Karpas-422 (cell line): ENCODE results near the gene TPD52L1. TPM values are rescaled to one million over a fixed set of nuclear protein-coding genes. Genes with fewer than 3 reads are reported as not detected.

Source experiments
- DNase-seq: peaks from one replicate; pipeline ENCODE4 v3.0.0-alpha.2; 2015
- H2AFZ ChIP-seq: fragments of 200-600 bp; sonication (generic); 2 replicates; pipeline ENCODE4 v1.6.1; 2014; ENCODE audit warnings: antibody characterized with exemption, low read length, mixed read lengths
- H3K27ac ChIP-seq: fragments of 200-600 bp; sonication (generic); 2 replicates; pipeline ENCODE4 v1.5.1; 2014; ENCODE audit warnings: mild to moderate bottlenecking, low read length, moderate library complexity
- H3K27me3 ChIP-seq: fragments of 200-600 bp; sonication (generic); 2 replicates; pipeline ENCODE4 v1.6.1; 2014; ENCODE audit warnings: low read length, mixed read lengths
- H3K36me3 ChIP-seq: fragments of 200-600 bp; sonication (generic); 2 replicates; pipeline ENCODE4 v1.6.1; 2014; ENCODE audit warnings: low read length, mixed read lengths; ENCODE audit not compliant: insufficient read depth
- H3K4me1 ChIP-seq: fragments of 200-600 bp; sonication (generic); 2 replicates; pipeline ENCODE4 v1.6.1; 2014; ENCODE audit warnings: mild to moderate bottlenecking, low read length, mixed read lengths
- H3K4me2 ChIP-seq: fragments of 200-600 bp; sonication (generic); 2 replicates; pipeline ENCODE4 v1.6.1; 2014; ENCODE audit warnings: low read length, low read depth, mild to moderate bottlenecking; ENCODE audit not compliant: poor library complexity, severe bottlenecking
- H3K4me3 ChIP-seq: fragments of 200-600 bp; sonication (generic); 2 replicates; pipeline ENCODE4 v1.5.1; 2014; ENCODE audit warnings: mild to moderate bottlenecking, antibody characterized with exemption, low read length, mixed read lengths
- H3K79me2 ChIP-seq: fragments of 200-600 bp; sonication (generic); 2 replicates; pipeline ENCODE4 v1.6.1; 2014; ENCODE audit warnings: mild to moderate bottlenecking, low read length, mixed read lengths
- H3K9ac ChIP-seq: fragments of 200-600 bp; sonication (generic); 2 replicates; pipeline ENCODE4 v1.6.0; 2014; ENCODE audit warnings: low read length
- H3K9me2 ChIP-seq: fragments of 200-600 bp; sonication (generic), shearing (Covaris generic); replicated peaks from 2 replicates; pipeline ENCODE4 v1.6.0; 2014; ENCODE audit warnings: mild to moderate bottlenecking, low read length, moderate library complexity; ENCODE audit not compliant: insufficient read depth
- H3K9me3 ChIP-seq: fragments of 300-700, 200-600 bp; sonication (generic); 2 replicates; pipeline ENCODE4 v1.6.1; 2014; ENCODE audit warnings: low read length, mixed read lengths
- H4K20me1 ChIP-seq: fragments of 200-600 bp; sonication (generic); 2 replicates; pipeline ENCODE4 v1.6.1; 2014; ENCODE audit warnings: mild to moderate bottlenecking, antibody characterized with exemption, low read length, low read depth; ENCODE audit not compliant: insufficient read depth
- total RNA-seq: library from RNA; depleted of rRNA; stranded (reverse); fragments of >200 nt; shearing (Covaris generic); gene quantifications from 2 replicates; pipeline ENCODE4 v1.2.3, GENCODE V29; 2014; ENCODE audit warnings: low replicate concordance

The TPD52L1 gene
- total RNA-seq, 1 experiment from 2014 or later = not detected

DNA sequence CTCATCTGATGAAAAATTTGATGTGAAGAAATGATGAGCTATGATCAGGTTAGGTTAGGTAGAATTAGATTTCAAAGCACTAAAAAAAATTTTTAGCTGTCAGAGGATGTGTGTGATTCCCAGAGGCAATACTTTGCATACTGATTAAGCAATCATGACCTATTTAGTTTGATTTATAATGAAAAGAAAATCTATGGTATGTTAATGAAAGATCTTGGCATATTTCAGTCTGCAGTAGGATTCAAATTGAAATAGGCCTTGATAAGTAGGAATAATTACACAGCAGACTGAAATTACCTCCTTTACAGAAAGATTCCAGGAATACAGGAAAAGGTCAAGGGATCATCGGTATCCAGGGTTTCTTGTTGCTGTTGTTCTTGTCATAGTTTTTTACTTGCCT, 78.9 kb downstream of the TPD52L1 start:
- Histone ChIP-seq H3K9ac (no peak overlapping the region), H3K36me3 (no peaks in the 10 kb centered on the region), H3K9me3 (no peaks in the 10 kb centered on the region), H3K79me2 (no peaks in the 10 kb centered on the region), H3K9me2 (no peaks in the 10 kb centered on the region), H3K4me1 (no peaks in the 10 kb centered on the region), H3K27ac (no peak overlapping the region), H2AFZ (no peak overlapping the region), H3K4me2 (no peak overlapping the region), H3K4me3 (no peak overlapping the region), H4K20me1 (no peaks in the 10 kb centered on the region), H3K27me3 (no peaks in the 10 kb centered on the region)
- no peak for DNase-seq

DNA sequence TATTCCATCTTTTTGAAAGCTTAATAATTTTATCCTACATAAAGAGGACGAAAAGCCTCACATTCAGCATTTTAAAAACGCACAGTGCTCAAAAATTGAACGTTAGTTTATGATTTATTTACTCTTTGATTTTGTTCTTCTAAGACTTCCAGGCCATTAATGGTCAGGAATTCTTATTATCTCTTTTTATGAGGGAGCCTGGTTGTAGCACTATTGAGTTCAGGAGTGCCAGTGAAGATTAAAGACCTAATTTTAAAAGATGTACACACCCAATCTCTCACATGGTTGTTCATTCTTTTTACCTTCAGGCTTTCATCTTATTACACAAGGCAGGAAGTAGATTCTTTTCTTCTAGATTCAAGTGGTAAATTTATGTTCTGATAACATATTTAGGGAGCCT, 79.6 kb downstream of the TPD52L1 start:
- Histone ChIP-seq H3K79me2 (no peaks in the 10 kb centered on the region), H4K20me1 (no peaks in the 10 kb centered on the region), H3K27me3 (no peaks in the 10 kb centered on the region)

DNA sequence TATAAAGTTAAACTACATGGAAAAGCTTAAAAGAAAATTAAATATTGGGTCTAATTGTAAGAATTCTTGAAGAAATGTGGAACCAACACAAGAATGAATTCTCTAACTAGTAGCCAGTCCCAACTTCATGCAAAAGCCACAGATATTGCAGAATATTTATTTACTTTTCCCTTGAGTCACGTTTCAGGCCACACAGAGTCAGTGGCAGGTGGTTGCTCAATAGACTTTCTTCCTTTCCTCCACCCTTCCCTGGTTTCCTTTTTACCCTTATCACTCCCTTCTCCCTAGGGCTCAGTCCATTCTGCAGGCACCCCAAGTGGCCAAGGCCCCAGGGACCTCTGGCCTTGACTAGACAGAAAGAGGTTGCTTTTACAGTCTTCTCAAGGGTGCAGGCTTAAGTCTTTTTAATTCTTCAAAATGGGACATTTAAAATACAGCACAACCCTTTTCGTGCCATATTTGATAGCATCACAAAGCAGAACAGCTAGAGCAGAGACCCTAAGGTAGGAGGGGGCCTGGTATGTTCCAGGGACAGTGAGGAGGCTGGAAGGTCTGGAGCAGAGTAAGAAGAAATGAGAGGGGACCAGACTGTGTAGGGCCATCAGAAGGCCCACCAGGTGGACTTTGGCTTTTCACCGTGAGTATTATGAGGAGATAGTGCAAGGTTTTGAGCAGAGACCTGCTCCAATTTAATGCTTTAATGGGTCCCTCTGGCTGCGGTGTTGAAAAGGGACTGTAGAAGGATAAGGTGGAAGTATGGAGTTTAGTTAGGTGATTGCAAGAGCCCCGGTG, 83.2 kb downstream of the TPD52L1 start:
- Histone ChIP-seq H3K27ac (no peak overlapping the region), H3K4me2 (no peak overlapping the region), H3K36me3 (no peaks in the 10 kb centered on the region), H3K9me3 (no peaks in the 10 kb centered on the region; the same call in 1 of the 2 replicates), H3K4me3 (no peak overlapping the region), H2AFZ (no peak overlapping the region), H3K9ac (no peak overlapping the region), H3K4me1 (no peaks in the 10 kb centered on the region), H4K20me1 (no peaks in the 10 kb centered on the region), H3K27me3 (no peaks in the 10 kb centered on the region), H3K79me2 (no peaks in the 10 kb centered on the region), H3K9me2 (no peaks in the 10 kb centered on the region)
- DNase-seq = no peak

More for the DNA sequence above, 79.6 kb downstream of the TPD52L1 start:
- no peak overlapping the region for H3K27ac ChIP-seq
- no peaks in the 10 kb centered on the region for H3K36me3 ChIP-seq
- no peak overlapping the region for H3K4me2 ChIP-seq
- no peak for DNase-seq
- no peaks in the 10 kb centered on the region for H3K4me1 ChIP-seq
- H2AFZ ChIP-seq = no peak overlapping the region
- H3K9ac ChIP-seq = no peak overlapping the region
- H3K9me2 ChIP-seq = no peaks in the 10 kb centered on the region
- H3K9me3 ChIP-seq = no peaks in the 10 kb centered on the region
- no peak overlapping the region for H3K4me3 ChIP-seq

DNA sequence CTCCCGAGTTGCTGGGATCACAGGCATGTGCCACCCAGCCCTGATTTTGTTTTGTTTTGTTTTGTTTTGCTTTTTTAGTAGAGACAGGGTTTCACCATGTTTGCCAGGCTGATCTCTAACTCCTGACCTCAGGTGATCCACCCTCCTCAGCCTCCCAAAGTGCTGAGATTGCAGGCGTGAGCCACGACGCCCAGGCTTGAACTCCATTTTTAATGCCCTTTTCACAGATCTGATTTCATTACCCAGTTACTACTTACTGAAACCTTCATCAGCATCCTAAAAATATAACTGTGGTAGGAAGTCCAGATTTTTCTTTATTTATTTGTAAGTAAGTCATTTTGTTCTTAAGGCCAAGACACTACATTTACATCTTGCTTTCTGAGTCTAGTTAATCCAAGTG, 84.2 kb downstream of the TPD52L1 start:
- Histone ChIP-seq H3K4me1 (no peaks in the 10 kb centered on the region), H3K27ac (no peak overlapping the region), H3K36me3 (no peaks in the 10 kb centered on the region), H3K4me3 (no peak overlapping the region), H4K20me1 (no peaks in the 10 kb centered on the region), H3K9me2 (no peaks in the 10 kb centered on the region), H3K9me3 (no peaks in the 10 kb centered on the region; the same call in 1 of the 2 replicates), H3K4me2 (no peak overlapping the region), H3K27me3 (no peaks in the 10 kb centered on the region), H3K79me2 (no peaks in the 10 kb centered on the region), H3K9ac (no peak overlapping the region), H2AFZ (no peak overlapping the region)
- no peak for DNase-seq

DNA sequence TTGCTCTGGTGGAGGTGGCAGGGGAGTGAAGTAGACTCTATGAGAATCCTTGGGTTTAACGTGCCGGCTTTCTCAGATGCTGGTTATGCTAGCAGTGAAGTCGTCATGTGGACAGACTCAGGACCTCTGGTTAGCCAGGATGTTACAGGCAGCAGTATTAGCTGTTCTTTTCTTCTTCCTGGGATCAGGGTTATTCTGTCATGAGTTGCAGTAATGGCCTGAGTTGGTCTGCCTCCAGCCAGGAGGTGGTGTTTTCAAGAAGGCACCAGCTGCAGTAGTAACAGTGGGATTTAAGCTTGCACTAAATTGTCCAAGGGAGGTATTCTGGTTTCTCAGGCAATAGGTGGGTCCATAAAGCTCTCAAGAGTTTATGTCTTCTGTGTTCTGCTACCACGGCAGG, 91.5 kb downstream of the TPD52L1 start:
- no peaks in the 10 kb centered on the region for H3K79me2 ChIP-seq
- H4K20me1 ChIP-seq = no peaks in the 10 kb centered on the region
- H2AFZ ChIP-seq = no peak overlapping the region
- no peak overlapping the region for H3K9ac ChIP-seq
- H3K4me3 ChIP-seq = no peak overlapping the region
- DNase-seq = no peak
- H3K27me3 ChIP-seq = no peaks in the 10 kb centered on the region
- H3K4me2 ChIP-seq = no peak overlapping the region
- no peaks in the 10 kb centered on the region; the same call in 1 of the 2 replicates for H3K9me3 ChIP-seq
- H3K27ac ChIP-seq = no peak overlapping the region
- H3K4me1 ChIP-seq = no peaks in the 10 kb centered on the region
- H3K36me3 ChIP-seq = no peaks in the 10 kb centered on the region
- H3K9me2 ChIP-seq = no peaks in the 10 kb centered on the region

DNA sequence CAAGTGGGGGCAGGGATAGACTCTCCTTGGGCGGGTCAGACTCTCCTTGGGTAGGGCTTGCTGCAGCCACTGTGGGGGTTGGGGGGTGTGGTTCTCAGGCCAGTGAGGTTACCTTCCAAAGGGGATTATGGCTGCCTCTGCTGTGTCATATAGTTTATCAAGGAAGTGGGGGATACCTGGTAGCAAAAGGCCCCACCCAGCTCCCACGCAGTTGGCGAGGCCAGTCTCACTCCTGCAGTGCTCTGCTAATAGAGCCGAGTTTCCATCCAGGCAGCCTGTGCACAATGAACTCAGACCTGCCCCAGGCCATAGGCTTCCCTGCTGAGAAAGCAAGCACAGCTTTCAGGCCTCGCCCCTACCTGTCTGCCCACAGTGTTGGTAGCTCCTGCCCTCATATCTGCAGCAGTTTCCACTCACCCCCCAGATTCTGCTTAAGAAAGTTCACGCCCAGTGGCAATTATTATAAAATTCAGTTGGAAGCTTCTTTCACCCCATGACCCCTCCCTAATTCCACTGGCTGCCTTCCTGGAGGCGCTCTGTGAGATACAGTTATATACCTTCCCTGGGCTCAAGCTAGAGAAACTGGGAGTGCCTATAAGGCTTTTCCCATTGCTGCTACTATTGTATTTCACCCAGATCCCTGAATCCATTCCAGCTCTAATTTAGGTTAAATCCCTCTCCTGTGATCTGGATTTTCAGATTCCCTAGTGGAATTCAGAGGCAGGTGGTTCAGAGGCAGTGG, 92.1 kb downstream of the TPD52L1 start:
- Histone ChIP-seq H3K4me2 (no peak overlapping the region), H4K20me1 (no peaks in the 10 kb centered on the region), H3K9ac (no peak overlapping the region), H2AFZ (no peak overlapping the region), H3K79me2 (no peaks in the 10 kb centered on the region), H3K9me2 (no peaks in the 10 kb centered on the region), H3K4me3 (no peak overlapping the region), H3K36me3 (no peaks in the 10 kb centered on the region), H3K27ac (no peak overlapping the region), H3K9me3 (no peaks in the 10 kb centered on the region; the same call in 1 of the 2 replicates), H3K4me1 (no peaks in the 10 kb centered on the region), H3K27me3 (no peaks in the 10 kb centered on the region)
- no peak for DNase-seq

DNA sequence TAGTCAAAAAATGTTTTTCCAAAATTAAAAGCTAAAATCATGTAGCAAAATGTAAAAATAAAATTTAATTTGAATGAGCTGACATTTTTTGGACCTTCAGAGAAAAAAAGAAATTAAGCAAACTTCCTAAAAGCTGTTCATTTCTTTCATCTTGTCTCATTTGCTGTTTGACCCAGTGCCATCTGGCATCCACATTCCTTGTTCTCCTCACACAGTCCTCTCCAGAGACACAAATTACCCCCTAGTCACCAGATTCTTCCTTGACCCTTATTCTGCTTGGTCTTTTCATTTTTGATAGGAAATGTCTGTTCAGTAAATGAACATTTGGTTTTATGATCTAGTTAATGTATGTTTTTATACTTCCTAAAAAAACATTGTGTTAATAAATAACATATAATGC, 93.0 kb downstream of the TPD52L1 start:
- Histone ChIP-seq H3K27ac (no peak overlapping the region), H3K9ac (no peak overlapping the region), H2AFZ (no peak overlapping the region), H3K27me3 (no peaks in the 10 kb centered on the region), H3K9me2 (no peaks in the 10 kb centered on the region), H3K79me2 (no peaks in the 10 kb centered on the region), H3K4me2 (no peak overlapping the region), H3K9me3 (no peaks in the 10 kb centered on the region), H4K20me1 (no peaks in the 10 kb centered on the region), H3K36me3 (no peaks in the 10 kb centered on the region), H3K4me3 (no peak overlapping the region), H3K4me1 (no peaks in the 10 kb centered on the region)
- DNase-seq = no peak

DNA sequence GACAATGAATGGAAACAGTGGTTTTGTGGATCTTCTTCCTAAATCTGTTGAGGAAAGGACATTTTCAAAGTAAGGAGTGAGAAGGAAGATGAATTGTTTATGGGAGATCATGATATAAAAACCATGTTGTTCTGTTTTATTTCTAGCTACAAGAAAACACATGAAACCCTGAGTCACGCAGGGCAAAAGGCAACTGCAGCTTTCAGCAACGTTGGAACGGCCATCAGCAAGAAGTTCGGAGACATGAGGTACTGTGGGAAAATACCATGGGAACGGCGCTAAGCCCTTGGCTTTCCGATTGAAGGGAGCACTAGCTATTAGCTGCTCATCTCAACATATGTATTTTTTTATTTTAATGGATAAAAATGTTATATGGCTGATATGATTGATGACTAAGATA, 94.6 kb downstream of the TPD52L1 start:
- no peak overlapping the region for H3K4me3 ChIP-seq
- H3K27me3 ChIP-seq = no peaks in the 10 kb centered on the region
- no peaks in the 10 kb centered on the region for H4K20me1 ChIP-seq
- H3K9ac ChIP-seq = no peak overlapping the region
- no peak overlapping the region for H3K27ac ChIP-seq
- DNase-seq = no peak
- H3K4me1 ChIP-seq = no peaks in the 10 kb centered on the region
- H3K4me2 ChIP-seq = no peak overlapping the region
- H3K9me3 ChIP-seq = no peaks in the 10 kb centered on the region
- no peak overlapping the region for H2AFZ ChIP-seq
- H3K36me3 ChIP-seq = no peaks in the 10 kb centered on the region
- H3K9me2 ChIP-seq = no peaks in the 10 kb centered on the region
- no peaks in the 10 kb centered on the region for H3K79me2 ChIP-seq
